A673 (cell line): ENCODE measurements around the gene RAPGEF4.

Experiments used
- EZH2 ChIP-seq: fragments of 200-600 bp; sonication (generic); IDR thresholded peaks from 2 replicates; pipeline ENCODE4 v1.6.1; 2017; ENCODE audit warnings: borderline replicate concordance, low read depth, mild to moderate bottlenecking, mixed read lengths, antibody characterized with exemption, low read length; ENCODE audit not compliant: poor library complexity, severe bottlenecking
- TF ChIP-seq, protein P1 (sequence below): fragments of 300-800, 200-600 bp; sonication (generic); conservative IDR thresholded peaks from 2 replicates; pipeline ENCODE4 v1.5.1; 2017; ENCODE audit warnings: low read depth, mild to moderate bottlenecking, antibody characterized with exemption, low read length, moderate library complexity, mixed read lengths

DNA sequence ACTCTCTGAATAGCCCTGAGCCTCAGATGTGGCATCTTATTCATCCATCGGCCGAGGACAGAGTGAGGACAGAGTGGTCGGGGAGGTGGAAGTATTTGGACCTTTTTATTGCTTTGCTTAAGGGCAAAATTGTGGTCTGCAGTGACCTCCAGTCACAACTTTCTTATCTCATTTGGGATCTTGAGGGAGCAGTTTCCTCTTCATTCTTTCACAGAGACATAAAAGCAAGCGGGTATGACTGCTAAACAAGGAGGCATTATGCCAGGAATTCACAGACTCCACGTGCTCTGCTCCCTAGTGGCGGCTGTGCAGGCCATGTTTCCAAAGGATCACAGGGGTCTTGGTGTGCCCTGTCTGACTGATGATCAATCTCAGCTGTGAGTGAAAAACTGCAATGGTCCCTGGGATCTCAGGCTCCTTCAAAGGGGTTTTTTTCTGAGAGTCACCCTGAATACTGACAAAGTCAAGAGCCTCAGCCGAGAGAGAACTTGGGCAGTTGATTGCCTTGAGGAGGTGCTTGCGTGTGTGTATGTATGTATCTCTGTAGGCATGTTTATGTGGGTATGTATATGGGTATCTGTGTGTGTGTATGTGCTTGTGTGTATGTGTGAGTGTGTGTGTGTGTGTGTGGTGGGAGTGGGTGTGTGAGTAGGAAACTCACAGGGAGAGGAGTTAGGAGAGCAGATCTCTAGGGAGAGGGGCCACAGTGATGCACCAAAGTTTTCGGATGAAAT is 47.7 kb downstream of the RAPGEF4 start:
- TF ChIP-seq, protein P1, sequence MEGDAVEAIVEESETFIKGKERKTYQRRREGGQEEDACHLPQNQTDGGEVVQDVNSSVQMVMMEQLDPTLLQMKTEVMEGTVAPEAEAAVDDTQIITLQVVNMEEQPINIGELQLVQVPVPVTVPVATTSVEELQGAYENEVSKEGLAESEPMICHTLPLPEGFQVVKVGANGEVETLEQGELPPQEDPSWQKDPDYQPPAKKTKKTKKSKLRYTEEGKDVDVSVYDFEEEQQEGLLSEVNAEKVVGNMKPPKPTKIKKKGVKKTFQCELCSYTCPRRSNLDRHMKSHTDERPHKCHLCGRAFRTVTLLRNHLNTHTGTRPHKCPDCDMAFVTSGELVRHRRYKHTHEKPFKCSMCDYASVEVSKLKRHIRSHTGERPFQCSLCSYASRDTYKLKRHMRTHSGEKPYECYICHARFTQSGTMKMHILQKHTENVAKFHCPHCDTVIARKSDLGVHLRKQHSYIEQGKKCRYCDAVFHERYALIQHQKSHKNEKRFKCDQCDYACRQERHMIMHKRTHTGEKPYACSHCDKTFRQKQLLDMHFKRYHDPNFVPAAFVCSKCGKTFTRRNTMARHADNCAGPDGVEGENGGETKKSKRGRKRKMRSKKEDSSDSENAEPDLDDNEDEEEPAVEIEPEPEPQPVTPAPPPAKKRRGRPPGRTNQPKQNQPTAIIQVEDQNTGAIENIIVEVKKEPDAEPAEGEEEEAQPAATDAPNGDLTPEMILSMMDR, result no peak
- TF ChIP-seq EZH2, result no peak
